Mesenchymal stem cell (in vitro differentiated cells and primary cell): Measurements from ENCODE around the gene LBP.
"Not testable (repeated sequence)": the region's sequence is repeated elsewhere in the genome, so short reads cannot be mapped to it uniquely, and the experiment has no call there.

Experiments
- DNase-seq: peaks from one replicate; pipeline ENCODE4 v3.0.0-alpha.2; 2013
- H2AFZ ChIP-seq: one replicate; pipeline ENCODE4 v1.6.1; 2013; ENCODE audit warnings: low read depth, mild to moderate bottlenecking, control low read depth, inconsistent platforms, low read length, moderate library complexity
- H2AK5ac ChIP-seq: 2 replicates; pipeline ENCODE4 v1.6.1; 2013; ENCODE audit warnings: low read length, moderate library complexity, mild to moderate bottlenecking, inconsistent platforms; ENCODE audit not compliant: severe bottlenecking
- H2BK120ac ChIP-seq: one replicate; pipeline ENCODE4 v1.6.1; 2013; ENCODE audit warnings: low read depth, mild to moderate bottlenecking, inconsistent platforms, low read length, moderate library complexity
- H2BK12ac ChIP-seq, 2 experiments: one replicate each; pipeline ENCODE4 v1.6.1; 2013; ENCODE audit warnings: inconsistent platforms in 2 of 2, low read length in 2 of 2, mild to moderate bottlenecking in 2 of 2, moderate library complexity in 2 of 2, control low read depth in 1 of 2
- H2BK15ac ChIP-seq: one replicate; pipeline ENCODE4 v1.6.1; 2013; ENCODE audit warnings: mild to moderate bottlenecking, low read depth, inconsistent platforms; ENCODE audit not compliant: poor library complexity, severe bottlenecking
- H2BK5ac ChIP-seq: 2 replicates; pipeline ENCODE4 v1.6.1; 2013; ENCODE audit warnings: low read depth, mild to moderate bottlenecking, low read length, control low read depth, inconsistent platforms; ENCODE audit not compliant: poor library complexity, severe bottlenecking
- H3K14ac ChIP-seq, 2 experiments: one replicate each; pipeline ENCODE4 v1.6.1; 2013; ENCODE audit warnings: inconsistent platforms in 2 of 2, low read length in 2 of 2, control low read depth in 1 of 2, mild to moderate bottlenecking in 1 of 2, moderate library complexity in 1 of 2
- H3K18ac ChIP-seq, 2 experiments: one replicate each; pipeline ENCODE4 v1.6.1; 2013; ENCODE audit warnings: inconsistent platforms in 2 of 2, low read length in 2 of 2, control low read depth in 1 of 2, low read depth in 1 of 2, mild to moderate bottlenecking in 1 of 2
- H3K23ac ChIP-seq, 2 experiments: one replicate each; pipeline ENCODE4 v1.6.1; 2013; ENCODE audit warnings: inconsistent platforms in 2 of 2, low read length in 2 of 2, mild to moderate bottlenecking in 2 of 2, moderate library complexity in 2 of 2, control low read depth in 1 of 2
- H3K27ac ChIP-seq: 2 replicates; pipeline ENCODE4 v1.5.1; 2013; ENCODE audit warnings: mild to moderate bottlenecking, moderate library complexity, low read length, control low read depth, inconsistent platforms; ENCODE audit not compliant: poor library complexity, severe bottlenecking
- H3K27me3 ChIP-seq, 2 experiments: 2 replicates each; pipeline versions ENCODE4 v1.6.1 to v1.7.0; 2013; ENCODE audit warnings: low read length in 2 of 2, mild to moderate bottlenecking in 2 of 2, moderate library complexity in 2 of 2, control low read depth in 1 of 2, inconsistent platforms in 1 of 2; ENCODE audit not compliant: control insufficient read depth in 1 of 2, insufficient read depth in 1 of 2
- H3K36me3 ChIP-seq, 2 experiments: 2 replicates each; pipeline versions ENCODE4 v1.6.1 to v1.7.0; 2013; ENCODE audit warnings: low read length in 2 of 2, control low read depth in 1 of 2, inconsistent platforms in 1 of 2, low read depth in 1 of 2, mild to moderate bottlenecking in 1 of 2; ENCODE audit not compliant: insufficient read depth in 2 of 2, control insufficient read depth in 1 of 2
- H3K4ac ChIP-seq, 2 experiments: one replicate each; pipeline ENCODE4 v1.6.1; 2013; ENCODE audit warnings: inconsistent platforms in 2 of 2, low read length in 2 of 2, mild to moderate bottlenecking in 2 of 2, moderate library complexity in 2 of 2, control low read depth in 1 of 2, low read depth in 1 of 2
- H3K4me1 ChIP-seq: 2 replicates; pipeline ENCODE4 v1.6.1; 2013; ENCODE audit warnings: low read depth, low read length, control low read depth; ENCODE audit not compliant: control insufficient read depth, insufficient read depth
- H3K4me2 ChIP-seq: 2 replicates; pipeline ENCODE4 v1.6.1; 2013; ENCODE audit warnings: low read length, mild to moderate bottlenecking, inconsistent platforms; ENCODE audit not compliant: poor library complexity, severe bottlenecking
- H3K4me3 ChIP-seq, 2 experiments: 2 replicates each; pipeline versions ENCODE4 v1.5.1 to v1.7.0; 2013; ENCODE audit warnings: low read length in 2 of 2, mild to moderate bottlenecking in 2 of 2, control low read depth in 1 of 2, low read depth in 1 of 2; ENCODE audit not compliant: insufficient read depth in 1 of 2
- H3K79me1 ChIP-seq: replicated peaks from 2 replicates; pipeline ENCODE4 v1.6.1; 2013; ENCODE audit warnings: mild to moderate bottlenecking, control low read depth, low read length, inconsistent platforms; ENCODE audit not compliant: poor library complexity, severe bottlenecking
- H3K9ac ChIP-seq: 2 replicates; pipeline ENCODE4 v1.7.0; 2013; ENCODE audit warnings: mild to moderate bottlenecking, low read length, moderate library complexity
- H3K9me3 ChIP-seq: 2 replicates; pipeline ENCODE4 v1.7.0; 2013; ENCODE audit warnings: mild to moderate bottlenecking, low read length; ENCODE audit not compliant: control insufficient read depth
- H4K8ac ChIP-seq: one replicate; pipeline ENCODE4 v1.6.1; 2013; ENCODE audit warnings: inconsistent platforms, mild to moderate bottlenecking, low read length, moderate library complexity
- H4K91ac ChIP-seq: one replicate; pipeline ENCODE4 v1.6.1; 2013; ENCODE audit warnings: mild to moderate bottlenecking, low read length, inconsistent platforms
- WGBS: methylation state at CpG from one replicate; pipeline ENCODE4 v1.1.7; 2013; ENCODE audit warnings: mixed read lengths; 5-methylcytosine and 5-hydroxymethylcytosine counted together

Gene LBP

DNA sequence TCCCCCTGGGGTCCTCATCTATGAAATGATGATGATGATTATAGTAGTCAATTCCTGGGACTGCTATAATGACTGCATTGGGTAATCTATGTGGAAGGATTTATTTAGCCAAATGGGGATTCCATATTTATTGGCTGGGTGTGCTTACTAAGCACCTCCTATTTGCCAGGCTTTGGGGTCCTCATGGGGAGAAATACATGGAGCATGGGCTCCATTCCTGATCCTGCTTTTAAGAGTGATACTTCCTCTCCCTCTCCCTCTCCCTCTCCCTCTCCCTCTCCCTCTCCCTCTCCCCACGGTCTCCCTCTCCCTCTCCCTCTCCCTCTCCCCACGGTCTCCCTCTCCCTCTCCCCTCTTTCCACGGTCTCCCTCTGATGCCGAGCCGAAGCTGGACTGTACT, 31.6 kb downstream of the LBP start:
- not testable (repeated sequence) for H3K9ac ChIP-seq, H3K79me1 ChIP-seq, H2AK5ac ChIP-seq, H3K14ac ChIP-seq, DNase-seq, H3K4ac ChIP-seq, H2BK5ac ChIP-seq, H3K4me1 ChIP-seq, H3K4me3 ChIP-seq, H3K9me3 ChIP-seq, H3K4me2 ChIP-seq, H2BK15ac ChIP-seq, H3K18ac ChIP-seq, H3K36me3 ChIP-seq, H3K27ac ChIP-seq, H4K91ac ChIP-seq, H4K8ac ChIP-seq, H2BK120ac ChIP-seq, H3K23ac ChIP-seq, H2AFZ ChIP-seq, H2BK12ac ChIP-seq
- no CpG with 5 or more reads among the region's 5 CpGs for WGBS
- H3K27me3 ChIP-seq = peaks cover 35 to 47% of the 10 kb centered on the region in 2 experiments

DNA sequence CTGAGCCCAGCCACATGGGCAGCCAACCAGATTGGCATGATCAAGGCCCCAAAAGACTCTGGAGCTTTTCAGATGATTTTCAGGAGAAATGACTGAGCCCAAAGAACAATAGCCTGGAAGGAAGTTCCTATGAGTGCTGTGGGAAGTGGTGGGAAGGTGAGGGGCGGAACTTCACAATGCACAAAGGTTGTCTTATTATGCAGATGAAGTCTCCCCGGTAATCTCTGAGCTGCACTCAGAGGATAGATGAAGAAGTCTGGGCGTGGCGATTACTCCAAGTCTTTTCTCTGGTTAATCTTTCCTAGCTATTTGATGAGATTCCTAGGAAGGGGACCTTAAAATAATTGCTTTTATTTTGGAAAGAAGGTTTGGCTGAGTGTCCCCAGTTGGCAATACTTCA, 36.9 kb downstream of the LBP start:
- Histone ChIP-seq H3K4me1 (no peaks in the 10 kb centered on the region), H3K9ac (no peak overlapping the region), H3K4me3 (no peak overlapping the region), H3K36me3 (no peaks in the 10 kb centered on the region), H2BK5ac (no peak overlapping the region), H3K9me3 (no peaks in the 10 kb centered on the region), H2BK15ac (no peak overlapping the region), H4K91ac (no peak overlapping the region), H3K4ac (no peak overlapping the region), H4K8ac (no peak overlapping the region), H3K23ac (no peak overlapping the region), H2AK5ac (no peak overlapping the region), H2AFZ (no peak overlapping the region), H2BK120ac (no peak overlapping the region), H3K14ac (no peak overlapping the region), H3K27me3 (peaks cover 30 to 47% of the 10 kb centered on the region in 2 experiments), H3K27ac (no peak overlapping the region), H2BK12ac (no peak overlapping the region), H3K4me2 (no peak overlapping the region), H3K18ac (no peak overlapping the region), H3K79me1 (no peaks in the 10 kb centered on the region)
- no peak for DNase-seq
- WGBS = 71% methylated on average over 4 of the region's 4 CpGs

DNA sequence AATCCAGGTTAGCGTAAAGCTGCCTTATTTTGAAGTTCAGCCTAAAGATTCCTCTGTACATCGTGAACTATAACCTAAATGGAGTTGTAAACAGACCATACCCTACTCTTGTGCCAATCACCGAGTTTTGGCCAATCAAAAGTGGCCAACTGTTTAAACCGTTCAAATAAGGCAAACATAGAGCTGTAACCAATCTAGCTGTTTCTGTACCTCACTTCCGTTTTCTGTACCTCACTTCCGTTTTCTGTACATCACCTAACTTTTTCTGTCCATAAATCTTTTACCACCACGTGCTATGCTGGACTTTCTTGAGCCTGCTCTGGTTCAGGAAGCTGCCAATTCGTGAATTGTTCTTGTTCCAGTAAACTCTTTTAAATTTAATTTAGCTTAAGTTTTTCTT, 39.7 kb downstream of the LBP start:
- H3K9ac ChIP-seq = no peak overlapping the region
- no peak overlapping the region for H2BK15ac ChIP-seq
- H3K36me3 ChIP-seq = no peaks in the 10 kb centered on the region
- H3K27ac ChIP-seq = no peak overlapping the region
- WGBS = 84% methylated on average over 8 of the region's 8 CpGs
- H2BK120ac ChIP-seq = no peak overlapping the region
- no peak overlapping the region for H2BK5ac ChIP-seq
- no peak for DNase-seq
- H2AK5ac ChIP-seq = no peak overlapping the region
- no peak overlapping the region for H4K91ac ChIP-seq
- no peak overlapping the region for H2BK12ac ChIP-seq
- no peak overlapping the region for H3K4me2 ChIP-seq
- no peaks in the 10 kb centered on the region for H3K79me1 ChIP-seq
- H3K4me3 ChIP-seq = no peak overlapping the region
- H3K4me1 ChIP-seq = no peaks in the 10 kb centered on the region
- H3K23ac ChIP-seq = no peak overlapping the region
- H3K27me3 ChIP-seq = peaks cover 46 to 63% of the 10 kb centered on the region in 2 experiments
- no peak overlapping the region for H4K8ac ChIP-seq
- H3K9me3 ChIP-seq = peaks cover 4% of the 10 kb centered on the region
- no peak overlapping the region for H2AFZ ChIP-seq
- no peak overlapping the region for H3K14ac ChIP-seq
- H3K4ac ChIP-seq = no peak overlapping the region
- no peak overlapping the region for H3K18ac ChIP-seq

DNA sequence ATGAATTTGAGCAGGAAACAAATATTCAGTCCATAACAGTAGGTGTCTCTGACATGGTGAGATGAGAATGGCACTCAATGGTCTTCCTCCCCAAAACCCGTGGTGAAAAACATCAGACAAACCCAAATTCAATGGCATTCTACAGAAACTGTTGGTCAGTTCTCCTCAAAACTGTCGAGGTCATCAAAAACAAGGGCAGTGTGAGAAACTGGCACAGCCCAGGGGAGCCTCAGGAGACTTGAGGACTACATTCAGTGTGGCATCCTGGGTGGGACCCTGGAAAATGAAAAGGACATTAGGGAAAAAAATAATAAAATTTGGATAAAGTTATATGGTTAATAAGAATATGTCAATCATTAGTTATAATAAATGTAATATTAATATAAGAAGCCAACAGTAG, 40.6 kb downstream of the LBP start:
- H2AK5ac ChIP-seq = no peak overlapping the region
- peaks cover 44 to 61% of the 10 kb centered on the region in 2 experiments for H3K27me3 ChIP-seq
- no peak overlapping the region for H2AFZ ChIP-seq
- no peak overlapping the region for H3K18ac ChIP-seq
- H3K14ac ChIP-seq = no peak overlapping the region
- peaks cover 4% of the 10 kb centered on the region for H3K9me3 ChIP-seq
- no peak overlapping the region for H3K27ac ChIP-seq
- H4K91ac ChIP-seq = no peak overlapping the region
- no peak overlapping the region for H3K4me3 ChIP-seq
- no peak overlapping the region for H3K4ac ChIP-seq
- WGBS = 57% methylated on average over 2 of the region's 2 CpGs
- no peak overlapping the region for H2BK120ac ChIP-seq
- H3K4me1 ChIP-seq = no peaks in the 10 kb centered on the region
- no peaks in the 10 kb centered on the region for H3K36me3 ChIP-seq
- H2BK5ac ChIP-seq = no peak overlapping the region
- no peaks in the 10 kb centered on the region for H3K79me1 ChIP-seq
- no peak for DNase-seq
- no peak overlapping the region for H4K8ac ChIP-seq
- no peak overlapping the region for H3K9ac ChIP-seq
- no peak overlapping the region for H2BK15ac ChIP-seq
- H2BK12ac ChIP-seq = no peak overlapping the region
- no peak overlapping the region for H3K23ac ChIP-seq
- no peak overlapping the region for H3K4me2 ChIP-seq
